ENCODE data around the gene APC2.

DNA sequence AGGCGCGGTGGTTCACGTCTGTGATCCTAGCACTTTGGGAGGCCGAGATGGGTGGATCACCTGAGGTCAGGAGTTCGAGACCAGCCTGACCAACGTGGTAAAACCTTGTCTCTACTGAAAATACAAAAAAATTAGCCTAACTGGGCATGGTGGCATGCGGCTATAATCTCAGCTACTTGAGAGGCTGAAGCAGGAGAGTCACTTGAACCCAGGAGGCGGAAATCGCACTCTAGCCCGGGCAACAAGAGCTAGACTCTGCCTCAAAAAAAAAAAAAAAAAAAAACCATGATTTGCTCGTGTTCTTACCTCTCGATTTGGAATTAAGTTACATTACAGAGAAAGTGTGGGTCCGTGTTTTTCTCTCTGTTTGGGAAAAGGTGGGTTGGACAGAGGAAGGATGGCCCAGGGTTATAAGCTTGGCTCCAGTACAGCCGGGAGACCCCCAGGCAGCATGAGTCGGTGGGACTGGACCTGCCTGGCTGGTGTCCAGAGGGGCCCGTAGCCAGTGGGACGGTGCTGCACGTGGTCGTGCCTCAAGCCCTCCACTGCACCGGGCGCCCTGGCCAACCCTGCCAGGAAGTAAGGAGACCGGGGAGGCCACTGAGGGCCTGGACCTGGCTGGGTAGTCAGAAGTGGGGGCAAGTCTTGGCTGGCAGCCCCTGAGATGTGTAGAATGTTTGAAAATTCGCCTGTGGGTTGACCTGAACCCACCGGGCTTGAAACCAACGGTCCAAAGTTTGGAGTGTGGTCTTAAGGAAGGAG, 8.1 kb upstream of the APC2 start:
- TF ChIP-seq CTCF (IDR thresholded peaks at IDR 0.05; ENCODE audit: low read depth, low read length, missing input control) (no peak), TAF1 (conservative IDR thresholded peaks at IDR 0.05) (no peak), SP1 (IDR thresholded peaks at IDR 0.05) (no peak)
- TF ChIP-seq, protein P1, sequence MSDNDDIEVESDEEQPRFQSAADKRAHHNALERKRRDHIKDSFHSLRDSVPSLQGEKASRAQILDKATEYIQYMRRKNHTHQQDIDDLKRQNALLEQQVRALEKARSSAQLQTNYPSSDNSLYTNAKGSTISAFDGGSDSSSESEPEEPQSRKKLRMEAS (IDR thresholded peaks at IDR 0.05): no peak
- TF ChIP-seq, protein P2, sequence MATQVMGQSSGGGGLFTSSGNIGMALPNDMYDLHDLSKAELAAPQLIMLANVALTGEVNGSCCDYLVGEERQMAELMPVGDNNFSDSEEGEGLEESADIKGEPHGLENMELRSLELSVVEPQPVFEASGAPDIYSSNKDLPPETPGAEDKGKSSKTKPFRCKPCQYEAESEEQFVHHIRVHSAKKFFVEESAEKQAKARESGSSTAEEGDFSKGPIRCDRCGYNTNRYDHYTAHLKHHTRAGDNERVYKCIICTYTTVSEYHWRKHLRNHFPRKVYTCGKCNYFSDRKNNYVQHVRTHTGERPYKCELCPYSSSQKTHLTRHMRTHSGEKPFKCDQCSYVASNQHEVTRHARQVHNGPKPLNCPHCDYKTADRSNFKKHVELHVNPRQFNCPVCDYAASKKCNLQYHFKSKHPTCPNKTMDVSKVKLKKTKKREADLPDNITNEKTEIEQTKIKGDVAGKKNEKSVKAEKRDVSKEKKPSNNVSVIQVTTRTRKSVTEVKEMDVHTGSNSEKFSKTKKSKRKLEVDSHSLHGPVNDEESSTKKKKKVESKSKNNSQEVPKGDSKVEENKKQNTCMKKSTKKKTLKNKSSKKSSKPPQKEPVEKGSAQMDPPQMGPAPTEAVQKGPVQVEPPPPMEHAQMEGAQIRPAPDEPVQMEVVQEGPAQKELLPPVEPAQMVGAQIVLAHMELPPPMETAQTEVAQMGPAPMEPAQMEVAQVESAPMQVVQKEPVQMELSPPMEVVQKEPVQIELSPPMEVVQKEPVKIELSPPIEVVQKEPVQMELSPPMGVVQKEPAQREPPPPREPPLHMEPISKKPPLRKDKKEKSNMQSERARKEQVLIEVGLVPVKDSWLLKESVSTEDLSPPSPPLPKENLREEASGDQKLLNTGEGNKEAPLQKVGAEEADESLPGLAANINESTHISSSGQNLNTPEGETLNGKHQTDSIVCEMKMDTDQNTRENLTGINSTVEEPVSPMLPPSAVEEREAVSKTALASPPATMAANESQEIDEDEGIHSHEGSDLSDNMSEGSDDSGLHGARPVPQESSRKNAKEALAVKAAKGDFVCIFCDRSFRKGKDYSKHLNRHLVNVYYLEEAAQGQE (IDR thresholded peaks at IDR 0.05): no peak
